GM19455 (cell line): ENCODE results near the gene SPEF1.
A peak's percentile ranks its signal among the peaks of the same experiment; 100 is the strongest.
"Not testable (repeated sequence)": the region's sequence is repeated elsewhere in the genome, so short reads cannot be mapped to it uniquely, and the experiment has no call there.

Experiments
- ATAC-seq: cut with Tn5 transposase; IDR thresholded peaks from one replicate; pipeline ENCODE4 v1.9.1; 2021; ENCODE audit not compliant: unreplicated experiment

The SPEF1 gene

GRCh38 chr20:3781153-3781910 is at the start of gene SPEF1:
Gene SPEF1, minus strand, starts transcription at chr20:3781448. Its CDS starts 161 bp downstream, at chr20:3781287.
- ATAC-seq: peak; percentile 51

- ATAC-seq: not testable (repeated sequence)
Observed at GRCh38 chr20:3829891-3830290, 48.6 kb upstream of the SPEF1 start.

- ATAC-seq: no peak
Observed at GRCh38 chr20:3828798-3829197, 47.5 kb upstream of the SPEF1 start.

GRCh38 chr20:3826420-3826819 is 45.2 kb upstream of the SPEF1 start:
- no peak for ATAC-seq

GRCh38 chr20:3825526-3825925 is 44.3 kb upstream of the SPEF1 start:
- ATAC-seq: no peak

GRCh38 chr20:3823881-3824280 is 42.6 kb upstream of the SPEF1 start:
- no peak for ATAC-seq

- ATAC-seq: no peak
Observed at GRCh38 chr20:3821996-3822395, 40.7 kb upstream of the SPEF1 start.

GRCh38 chr20:3820901-3821727 is 39.9 kb upstream of the SPEF1 start:
- ATAC-seq: peak; percentile 1

GRCh38 chr20:3820048-3820900 is 39.0 kb upstream of the SPEF1 start, which contains the start of gene AP5S1:
Gene AP5S1, plus strand, starts transcription at chr20:3820547. Its CDS starts 1,571 bp downstream, at chr20:3822118.
- ATAC-seq: peak; percentile 87

GRCh38 chr20:3819411-3820047 is 38.3 kb upstream of the SPEF1 start:
- no peak for ATAC-seq

GRCh38 chr20:3818155-3819151 is 37.2 kb upstream of the SPEF1 start:
- no peak for ATAC-seq

- ATAC-seq: no peak
Observed at GRCh38 chr20:3815703-3816315, 34.6 kb upstream of the SPEF1 start.

GRCh38 chr20:3814928-3815495 is 33.8 kb upstream of the SPEF1 start:
- ATAC-seq: no peak

- no peak for ATAC-seq
Observed at GRCh38 chr20:3813848-3814581, 32.8 kb upstream of the SPEF1 start.

GRCh38 chr20:3812975-3813847 is 32.0 kb upstream of the SPEF1 start:
- no peak for ATAC-seq

- ATAC-seq: no peak
Observed at GRCh38 chr20:3812259-3812681, 31.0 kb upstream of the SPEF1 start.
